HepG2 (cell line): ENCODE data around the gene M1AP. TPM values are rescaled to one million over a fixed set of nuclear protein-coding genes. Genes with fewer than 3 reads are reported as not detected.

Experiments
- ATAC-seq: fragments of 200-7000 bp; cut with Tn5 transposase; 3 replicates; pipeline ENCODE4 v1.9.1; 2020; ENCODE audit warnings: mild to moderate bottlenecking, moderate library complexity
- BruUV-seq: library from RNA; stranded (reverse); fragments of 400-500 nt; replicated peaks from 2 replicates; lab custom pipeline; 2021; lab: Mats Ljungman, UMichigan
- CTCF ChIA-PET: fragments of 300-600 bp; formaldehyde crosslinking; extraction: SDS; loops from one replicate; lab custom pipeline; 2021; ENCODE audit warnings: low total read pairs, inconsistent platforms, low intra/inter-chr PET ratio; lab: Yijun Ruan, JAX
- POLR2A ChIA-PET: fragments of 350-600 bp; sonication (Branson Sonifier 250); formaldehyde crosslinking; loops from one replicate; lab custom pipeline; 2020; ENCODE audit warnings: antibody characterized with exemption, inconsistent platforms; lab: Yijun Ruan, JAX
- DNase-seq: peaks from one replicate; pipeline ENCODE4 v3.0.0-alpha.2; 2015; ENCODE audit warnings: low spot score
- FAIRE-seq: peaks from 3 replicates; lab custom pipeline; 2011; peaks lifted over from hg19 to GRCh38; lab: Jason Lieb, UNC
- H2AFZ ChIP-seq: one replicate; pipeline ENCODE4 v1.6.1; 2011; ENCODE audit warnings: low read length, inconsistent platforms
- H3K27ac ChIP-seq: fragments of 300-600 bp; 3 replicates; pipeline ENCODE4 v1.8.0; 2011; ENCODE audit warnings: mixed run types, mild to moderate bottlenecking, mixed read lengths, low read length, inconsistent platforms; ENCODE audit not compliant: insufficient read depth; ENCODE audit errors: extremely low read length
- H3K27me3 ChIP-seq, 2 experiments: fragments of 200-600 bp in 1 of 2; 2 replicates in 1 of 2; 3 replicates in 1 of 2; pipeline versions ENCODE4 v1.6.0 to v1.8.0; 2011; ENCODE audit warnings: low read length in 2 of 2, mild to moderate bottlenecking in 2 of 2, moderate library complexity in 2 of 2, inconsistent platforms in 1 of 2; ENCODE audit not compliant: insufficient read depth in 2 of 2, control insufficient read depth in 1 of 2
- H3K36me3 ChIP-seq, 2 experiments: fragments of 200-600 bp in 1 of 2; replicated peaks in 1 of 2; 2 replicates in 1 of 2; 3 replicates in 1 of 2; pipeline versions ENCODE4 v1.5.1 to v1.8.0; 2011; ENCODE audit warnings: low read length in 2 of 2, inconsistent platforms in 1 of 2; ENCODE audit not compliant: insufficient read depth in 2 of 2, control insufficient read depth in 1 of 2
- H3K4me1 ChIP-seq: 2 replicates; pipeline ENCODE4 v1.5.1; 2012; ENCODE audit warnings: low read length, inconsistent platforms; ENCODE audit not compliant: insufficient read depth
- H3K4me2 ChIP-seq: 2 replicates; pipeline ENCODE4 v1.6.0; 2011; ENCODE audit warnings: low read depth, low read length, inconsistent platforms
- H3K4me3 ChIP-seq, 3 experiments: fragments of 200-600 bp in 1 of 3; sonication (generic), shearing (Covaris generic) in 1 of 3; replicated peaks in 1 of 3; 2 replicates each; pipeline ENCODE4 v1.5.1; 2011 to 2016; ENCODE audit warnings: low read length in 3 of 3, inconsistent platforms in 2 of 3, low read depth in 2 of 3, mild to moderate bottlenecking in 2 of 3, control low read depth in 1 of 3, mixed read lengths in 1 of 3; ENCODE audit not compliant: insufficient read depth in 1 of 3
- H3K79me2 ChIP-seq: one replicate; pipeline ENCODE4 v1.6.1; 2011; ENCODE audit warnings: low read length, inconsistent platforms; ENCODE audit not compliant: insufficient read depth
- H3K9ac ChIP-seq: 2 replicates; pipeline ENCODE4 v1.6.0; 2011; ENCODE audit warnings: mild to moderate bottlenecking, low read depth, low read length, inconsistent platforms; ENCODE audit not compliant: insufficient read depth
- H3K9me3 ChIP-seq: 2 replicates; pipeline ENCODE4 v1.5.1; 2012; ENCODE audit warnings: mild to moderate bottlenecking, low read length
- H4K20me1 ChIP-seq: 2 replicates; pipeline ENCODE4 v1.6.0; 2011; ENCODE audit warnings: inconsistent platforms, mild to moderate bottlenecking, low read length, moderate library complexity; ENCODE audit not compliant: insufficient read depth
- PHB2 ChIP-seq: fragments of 450-650 bp; IDR thresholded peaks from 2 replicates; pipeline ENCODE4 v1.6.1; 2018; ENCODE audit not compliant: partially characterized antibody
- SMAD1 ChIP-seq: sonication (generic); formaldehyde crosslinking; IDR thresholded peaks from 2 replicates; pipeline ENCODE4 v1.4.0; 2020; ENCODE audit warnings: missing genetic modification reagents, low read depth, mild to moderate bottlenecking, borderline replicate concordance
- SNAPC4 ChIP-seq: sonication (generic); formaldehyde crosslinking; IDR thresholded peaks from 2 replicates; pipeline ENCODE4 v1.4.0; 2020; ENCODE audit warnings: mild to moderate bottlenecking, missing genetic modification reagents
- TOPORS ChIP-seq: sonication (generic); formaldehyde crosslinking; IDR thresholded peaks from 2 replicates; pipeline ENCODE4 v1.8.0; 2023; ENCODE audit warnings: mild to moderate bottlenecking, missing genetic modification reagents
- ZBTB21 ChIP-seq: sonication (generic); formaldehyde crosslinking; IDR thresholded peaks from 2 replicates; pipeline ENCODE4 v1.4.0; 2020; ENCODE audit warnings: missing genetic modification reagents
- ZNF589 ChIP-seq: sonication (generic); formaldehyde crosslinking; conservative IDR thresholded peaks from 2 replicates; pipeline ENCODE4 v1.8.0; 2022; ENCODE audit warnings: mild to moderate bottlenecking, moderate library complexity, missing genetic modification reagents
- ZNF800 ChIP-seq: sonication (generic); formaldehyde crosslinking; IDR thresholded peaks from 2 replicates; pipeline ENCODE4 v1.4.0; 2020; ENCODE audit warnings: missing genetic modification reagents
- WGBS: methylation state at CpG from one replicate; pipeline ENCODE4 v1.1.6; 2017; ENCODE audit warnings: low lambda C conversion rate; 5-methylcytosine and 5-hydroxymethylcytosine counted together
- in situ Hi-C: cut with HindIII; loops from 2 replicates; pipeline ENCODE4 v1.10.0; 2017; ENCODE audit warnings: low pct_unique_long_range_greater_than_20kb; ENCODE audit not compliant: extremely low pct_ligation_motif_present
- intact Hi-C: fragments of 100-400 bp; cut with micrococcal nuclease; formaldehyde crosslinking; loops from one replicate; pipeline ENCODE4 v1.10.0; 2022; ENCODE audit not compliant: unreplicated experiment
- polyA plus RNA-seq, 8 experiments: library from polyadenylated mRNA; depleted of rRNA in 3 of 8; stranded (reverse) in 7 of 8; unstranded in 1 of 8; fragments of >200 nt; fragmentation: Illumina TruSeq in 4 of 8; extraction: Trizol in 4 of 8; gene quantifications; 2 replicates each; pipeline versions ENCODE4 v1.2.1 to v1.2.3, GENCODE V29; 2011 to 2016; ENCODE audit warnings: low read depth in 4 of 8, missing spikeins in 1 of 8, mixed read lengths in 1 of 8; ENCODE audit not compliant: insufficient read depth in 1 of 8
- total RNA-seq, 5 experiments: library from RNA; depleted of rRNA; stranded (reverse); fragments of >200 nt; fragmentation: Illumina TruSeq; extraction: Trizol; gene quantifications; 2 replicates each; pipeline ENCODE4 v1.2.3, GENCODE V29; 2016; ENCODE audit warnings: low read depth in 1 of 5

The M1AP gene
- total and polyA plus RNA-seq, 2 of the 13 experiments (the other 11 are each of a cell fraction or from before 2014, with no cell fraction given), result not detected

GRCh38 chr2:74689671-74690070 is 41.5 kb upstream of the M1AP start:
- FAIRE-seq (no peak), ATAC-seq (no peak)
- WGBS, result 32% methylated on average over 3 of the region's 3 CpGs

More at GRCh38 chr2:74689671-74690070, 41.5 kb upstream of the M1AP start:
- no peak overlapping the region for H3K4me2 ChIP-seq
- H3K27me3 ChIP-seq, result 0 out of 5 replicates have a peak, but pooled peaks cover 0 to 4% of the 10 kb centered on the region in 2 experiments
- ChIA-PET CTCF (interaction anchor here (1.5 to 3.3 kb wide), 3 partner anchors 26 to 715 kb away, joined by 6 to 45 read pairs (median 7); no protein-coding TSS in a partner anchor), POLR2A (interaction anchor here (0.8 kb wide), 1 partner anchor 186 kb away, joined by 3 read pairs; no protein-coding TSS in a partner anchor)
- H3K36me3 ChIP-seq, result no peaks in the 10 kb centered on the region
- H4K20me1 ChIP-seq, result no peaks in the 10 kb centered on the region
- H2AFZ ChIP-seq, result no peak overlapping the region
- no TSS peak for BruUV-seq
- no peak for TF ChIP-seq ZNF800
- TF ChIP-seq ZBTB21 (CRISPR knock-in tag), result no peak
- no peak for TF ChIP-seq PHB2
- TF ChIP-seq SNAPC4 (CRISPR knock-in tag), result no peak
- TF ChIP-seq SMAD1, result no peak
- no peak for TF ChIP-seq TOPORS (CRISPR knock-in tag)
- no peak for TF ChIP-seq ZNF589 (CRISPR knock-in tag)
- no peak overlapping the region for H3K4me3 ChIP-seq
- in situ Hi-C loops, result loop anchor here (10.0 kb wide), 2 partner anchors 185 to 715 kb away; no protein-coding TSS in a partner anchor
- H3K9me3 ChIP-seq, result no peaks in the 10 kb centered on the region
- intact Hi-C loops, result loop anchor here (1.0 to 10.0 kb wide), 3 partner anchors 26 to 375 kb away; no protein-coding TSS in a partner anchor
- no peak overlapping the region for H3K27ac ChIP-seq
- H3K79me2 ChIP-seq, result no peaks in the 10 kb centered on the region
- no peak overlapping the region for H3K9ac ChIP-seq
- H3K4me1 ChIP-seq, result peaks cover 24% of the 10 kb centered on the region; the same call in 1 of the 2 replicates
- DNase-seq, result no peak
